Measurements from ENCODE around the gene VTA1. TPM values are rescaled to one million over a fixed set of nuclear protein-coding genes. Genes with fewer than 3 reads are reported as not detected.
"Not testable (repeated sequence)": the region's sequence is repeated elsewhere in the genome, so short reads cannot be mapped to it uniquely, and the experiment has no call there.

VTA1 gene
- polyA plus RNA-seq, 1 of the 3 experiments (the other 2 are of a cell fraction), result 60.1 TPM

DNA sequence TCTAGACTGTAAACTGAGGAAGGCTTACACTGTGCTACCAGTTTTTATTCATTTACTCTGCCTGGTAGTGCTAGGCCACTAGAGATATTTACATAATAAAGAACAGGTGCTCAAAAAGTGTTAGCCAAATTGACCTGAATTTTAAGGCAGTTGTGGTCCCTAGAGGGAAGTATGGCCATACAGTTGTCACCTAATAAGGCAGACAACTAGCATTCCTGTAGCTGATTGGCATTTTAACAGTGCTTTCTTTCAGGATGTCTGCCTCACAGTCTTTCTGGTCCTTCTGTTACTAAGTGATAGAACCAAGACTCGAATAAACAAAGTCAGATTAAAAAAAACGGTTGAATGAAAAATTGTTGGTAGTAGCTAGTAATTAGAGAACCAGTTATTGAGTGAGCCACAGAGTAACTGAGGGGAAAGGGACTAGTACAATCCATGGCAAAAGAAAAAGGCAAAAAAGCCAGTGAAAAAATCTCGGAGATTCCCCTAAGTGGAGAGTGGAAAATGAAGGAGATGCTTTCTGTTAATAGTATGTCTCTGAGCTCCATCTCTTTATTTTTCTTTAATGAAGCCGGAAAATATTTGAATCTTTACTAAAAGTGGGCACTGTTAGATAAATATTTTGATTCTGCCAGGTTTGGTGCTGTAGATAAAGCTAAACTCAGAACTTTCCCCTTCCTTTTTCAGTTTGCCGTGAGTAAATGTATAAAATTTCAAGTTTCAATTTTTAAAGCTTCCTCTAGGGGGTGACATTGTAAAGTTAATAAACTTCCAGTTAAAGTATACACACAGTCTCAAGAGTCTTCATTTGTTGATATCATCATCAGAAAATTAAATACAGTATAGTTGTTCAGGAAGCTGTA, 9.1 kb downstream of the VTA1 start:
- Histone ChIP-seq H3K4me2 (no peak overlapping the region), H3K79me2 (ENCODE audit: insufficient read depth) (peaks cover 96% of the 10 kb centered on the region), H3K27me3 (ENCODE audit: insufficient read depth) (no peaks in the 10 kb centered on the region), H3K9me2 (no peaks in the 10 kb centered on the region), H3F3A (replicated peaks; ENCODE audit: insufficient read depth) (peaks cover 37% of the 10 kb centered on the region), H3K4me3 (ENCODE audit: low read depth in 2 of 2, low read length in 1 of 2) (no peak overlapping the region), H3K36me3 (replicated peaks in 1 of 2; ENCODE audit: control insufficient read depth in 1 of 2, insufficient read depth in 2 of 2, low read length in 1 of 2) (peaks cover 6 to 17% of the 10 kb centered on the region in 2 experiments), H3K27ac (ENCODE audit: low read depth in 2 of 2, low read length in 1 of 2) (peak overlapping the region; percentile 43 to 44; a peak in 3 of 4 replicates), H3K4me1 (ENCODE audit: control insufficient read depth in 1 of 2, insufficient read depth in 2 of 2, low read depth in 1 of 2, low read length in 1 of 2) (no peaks in the 10 kb centered on the region; a peak in 3 of 4 replicates), H4K20me1 (ENCODE audit: insufficient read depth) (peaks cover 19% of the 10 kb centered on the region), H3K9me3 (no peaks in the 10 kb centered on the region), H2AFZ (ENCODE audit: low read depth) (no peak overlapping the region), H3K9ac (peak overlapping the region; percentile 12; the same call in 1 of the 2 replicates)
- DNase-seq, result peak; percentile 10
- CTCF ChIA-PET, result interaction anchor here (0.6 to 5.9 kb wide), 22 partner anchors 9 to 903 kb away, joined by 3 to 40 read pairs (median 4); partner anchors contain the start of genes NMBR and VTA1
- 61% methylated on average over 5 of the region's 5 CpGs for WGBS (ENCODE audit: low lambda C conversion rate)
- TF ChIP-seq, protein P1, sequence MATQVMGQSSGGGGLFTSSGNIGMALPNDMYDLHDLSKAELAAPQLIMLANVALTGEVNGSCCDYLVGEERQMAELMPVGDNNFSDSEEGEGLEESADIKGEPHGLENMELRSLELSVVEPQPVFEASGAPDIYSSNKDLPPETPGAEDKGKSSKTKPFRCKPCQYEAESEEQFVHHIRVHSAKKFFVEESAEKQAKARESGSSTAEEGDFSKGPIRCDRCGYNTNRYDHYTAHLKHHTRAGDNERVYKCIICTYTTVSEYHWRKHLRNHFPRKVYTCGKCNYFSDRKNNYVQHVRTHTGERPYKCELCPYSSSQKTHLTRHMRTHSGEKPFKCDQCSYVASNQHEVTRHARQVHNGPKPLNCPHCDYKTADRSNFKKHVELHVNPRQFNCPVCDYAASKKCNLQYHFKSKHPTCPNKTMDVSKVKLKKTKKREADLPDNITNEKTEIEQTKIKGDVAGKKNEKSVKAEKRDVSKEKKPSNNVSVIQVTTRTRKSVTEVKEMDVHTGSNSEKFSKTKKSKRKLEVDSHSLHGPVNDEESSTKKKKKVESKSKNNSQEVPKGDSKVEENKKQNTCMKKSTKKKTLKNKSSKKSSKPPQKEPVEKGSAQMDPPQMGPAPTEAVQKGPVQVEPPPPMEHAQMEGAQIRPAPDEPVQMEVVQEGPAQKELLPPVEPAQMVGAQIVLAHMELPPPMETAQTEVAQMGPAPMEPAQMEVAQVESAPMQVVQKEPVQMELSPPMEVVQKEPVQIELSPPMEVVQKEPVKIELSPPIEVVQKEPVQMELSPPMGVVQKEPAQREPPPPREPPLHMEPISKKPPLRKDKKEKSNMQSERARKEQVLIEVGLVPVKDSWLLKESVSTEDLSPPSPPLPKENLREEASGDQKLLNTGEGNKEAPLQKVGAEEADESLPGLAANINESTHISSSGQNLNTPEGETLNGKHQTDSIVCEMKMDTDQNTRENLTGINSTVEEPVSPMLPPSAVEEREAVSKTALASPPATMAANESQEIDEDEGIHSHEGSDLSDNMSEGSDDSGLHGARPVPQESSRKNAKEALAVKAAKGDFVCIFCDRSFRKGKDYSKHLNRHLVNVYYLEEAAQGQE (IDR thresholded peaks at IDR 0.05; ENCODE audit: low read depth, low read length), result no peak
- TF ChIP-seq RAD21 (IDR thresholded peaks at IDR 0.05; ENCODE audit: low read length) (peak; percentile 57), YY1 (IDR thresholded peaks at IDR 0.05; ENCODE audit: low read depth) (no peak), TAF1 (IDR thresholded peaks at IDR 0.05; ENCODE audit: borderline replicate concordance, low read depth, low read length) (no peak), FOSL2 (IDR thresholded peaks at IDR 0.05; ENCODE audit: borderline replicate concordance, low read depth) (no peak), FOXJ3 (CRISPR knock-in tag; IDR thresholded peaks at IDR 0.05) (no peak)
- TF ChIP-seq, protein P2, sequence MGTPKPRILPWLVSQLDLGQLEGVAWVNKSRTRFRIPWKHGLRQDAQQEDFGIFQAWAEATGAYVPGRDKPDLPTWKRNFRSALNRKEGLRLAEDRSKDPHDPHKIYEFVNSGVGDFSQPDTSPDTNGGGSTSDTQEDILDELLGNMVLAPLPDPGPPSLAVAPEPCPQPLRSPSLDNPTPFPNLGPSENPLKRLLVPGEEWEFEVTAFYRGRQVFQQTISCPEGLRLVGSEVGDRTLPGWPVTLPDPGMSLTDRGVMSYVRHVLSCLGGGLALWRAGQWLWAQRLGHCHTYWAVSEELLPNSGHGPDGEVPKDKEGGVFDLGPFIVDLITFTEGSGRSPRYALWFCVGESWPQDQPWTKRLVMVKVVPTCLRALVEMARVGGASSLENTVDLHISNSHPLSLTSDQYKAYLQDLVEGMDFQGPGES (IDR thresholded peaks at IDR 0.05; ENCODE audit: low read depth, low read length), result no peak
- TF ChIP-seq, protein P3, sequence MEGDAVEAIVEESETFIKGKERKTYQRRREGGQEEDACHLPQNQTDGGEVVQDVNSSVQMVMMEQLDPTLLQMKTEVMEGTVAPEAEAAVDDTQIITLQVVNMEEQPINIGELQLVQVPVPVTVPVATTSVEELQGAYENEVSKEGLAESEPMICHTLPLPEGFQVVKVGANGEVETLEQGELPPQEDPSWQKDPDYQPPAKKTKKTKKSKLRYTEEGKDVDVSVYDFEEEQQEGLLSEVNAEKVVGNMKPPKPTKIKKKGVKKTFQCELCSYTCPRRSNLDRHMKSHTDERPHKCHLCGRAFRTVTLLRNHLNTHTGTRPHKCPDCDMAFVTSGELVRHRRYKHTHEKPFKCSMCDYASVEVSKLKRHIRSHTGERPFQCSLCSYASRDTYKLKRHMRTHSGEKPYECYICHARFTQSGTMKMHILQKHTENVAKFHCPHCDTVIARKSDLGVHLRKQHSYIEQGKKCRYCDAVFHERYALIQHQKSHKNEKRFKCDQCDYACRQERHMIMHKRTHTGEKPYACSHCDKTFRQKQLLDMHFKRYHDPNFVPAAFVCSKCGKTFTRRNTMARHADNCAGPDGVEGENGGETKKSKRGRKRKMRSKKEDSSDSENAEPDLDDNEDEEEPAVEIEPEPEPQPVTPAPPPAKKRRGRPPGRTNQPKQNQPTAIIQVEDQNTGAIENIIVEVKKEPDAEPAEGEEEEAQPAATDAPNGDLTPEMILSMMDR (IDR thresholded peaks at IDR 0.05), result peak; percentile 64
- POLR2A ChIA-PET, result interaction anchor here (1.2 kb wide), 1 partner anchor 9 kb away, joined by 3 read pairs; the partner anchor contains the start of genes NMBR and VTA1

DNA sequence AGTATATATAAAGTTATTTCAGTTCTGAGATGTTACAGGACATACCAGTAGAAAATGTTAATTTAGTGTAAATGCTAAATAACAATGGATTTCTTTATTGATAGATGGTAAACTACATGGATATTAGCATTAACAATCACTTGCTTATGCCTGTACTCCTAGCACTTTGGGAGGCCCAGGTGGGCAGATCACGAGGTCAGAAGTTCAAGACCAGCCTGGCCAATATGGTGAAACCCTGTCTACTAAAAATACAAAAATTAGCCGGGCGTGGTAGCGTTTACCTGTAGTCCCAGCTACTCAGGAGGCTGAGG, 9.7 kb downstream of the VTA1 start:
- not testable (repeated sequence) for H3K9me2 ChIP-seq; DNase-seq; H3K9ac ChIP-seq; H2AFZ ChIP-seq (ENCODE audit: low read depth); H3K9me3 ChIP-seq; H3K4me3 ChIP-seq (ENCODE audit: low read depth in 2 of 2, low read length in 1 of 2); H3K4me2 ChIP-seq; H3K4me1 ChIP-seq (ENCODE audit: control insufficient read depth in 1 of 2, insufficient read depth in 2 of 2, low read depth in 1 of 2, low read length in 1 of 2); H3K27me3 ChIP-seq (ENCODE audit: insufficient read depth)
- Histone ChIP-seq H3K79me2 (ENCODE audit: insufficient read depth) (peaks cover 96% of the 10 kb centered on the region), H3F3A (replicated peaks; ENCODE audit: insufficient read depth) (peaks cover 37% of the 10 kb centered on the region), H3K36me3 (replicated peaks in 1 of 2; ENCODE audit: control insufficient read depth in 1 of 2, insufficient read depth in 2 of 2, low read length in 1 of 2) (peaks cover 6 to 18% of the 10 kb centered on the region in 2 experiments), H3K27ac (ENCODE audit: low read depth in 2 of 2, low read length in 1 of 2) (peak overlapping the region in 1 of 2 experiments; percentile 44; a peak in 1 of 4 replicates), H4K20me1 (ENCODE audit: insufficient read depth) (peaks cover 19% of the 10 kb centered on the region)
- 82% methylated on average over 4 of the region's 4 CpGs for WGBS (ENCODE audit: low lambda C conversion rate)
- CTCF ChIA-PET, result interaction anchor here (0.9 to 5.9 kb wide), 19 partner anchors 9 to 902 kb away, joined by 3 to 40 read pairs (median 4); partner anchors contain the start of genes NMBR and VTA1
- POLR2A ChIA-PET, result interaction anchor here (1.2 kb wide), 1 partner anchor 9 kb away, joined by 3 read pairs; the partner anchor contains the start of genes NMBR and VTA1
